Measurements from ENCODE around the gene MPI. TPM values are rescaled to one million over a fixed set of nuclear protein-coding genes. Genes with fewer than 3 reads are reported as not detected.

MPI gene
- total and polyA plus RNA-seq, 9 donors: 28.8 to 55.6 (median 44.7) TPM

- intact Hi-C loops (cut with DNase I): loop anchor here in 1 of 4 donors (10.0 kb wide), 1 partner anchor 59 kb away; the partner anchor contains the start of gene LMAN1L
Observed at GRCh38 chr15:74873756-74874424, 16.0 kb upstream of the MPI start.

GRCh38 chr15:74878273-74878672, 11.6 kb upstream of the MPI start:
- intact Hi-C loops (cut with DNase I): loop anchor here in 1 of 4 donors (10.0 kb wide), 1 partner anchor 63 kb away; the partner anchor contains the start of gene LMAN1L
- no peak for DNase-seq
- no peaks in the 10 kb centered on the region for H3K4me1 ChIP-seq (ENCODE audit: insufficient read depth)
- WGBS, 3 donors: 65 to 86% (median 70%) methylated on average over 4 of the region's 4 CpGs
- no peak overlapping the region for H3K27ac ChIP-seq
- TF ChIP-seq CTCF (IDR thresholded peaks at IDR 0.05) (no peak), EP300 (IDR thresholded peaks at IDR 0.05) (no peak), POLR2A (IDR thresholded peaks at IDR 0.05) (no peak)
- no peaks in the 10 kb centered on the region for H3K9me3 ChIP-seq
- H3K36me3 ChIP-seq: no peaks in the 10 kb centered on the region
- no peaks in the 10 kb centered on the region for H3K27me3 ChIP-seq
- no peak overlapping the region for H3K4me3 ChIP-seq

More at GRCh38 chr15:74873756-74874424, 16.0 kb upstream of the MPI start:
- H3K9me3 ChIP-seq: no peaks in the 10 kb centered on the region
- no peaks in the 10 kb centered on the region for H3K27me3 ChIP-seq
- H3K36me3 ChIP-seq: no peaks in the 10 kb centered on the region
- H3K4me1 ChIP-seq (ENCODE audit: insufficient read depth): peaks cover 3% of the 10 kb centered on the region
- H3K4me3 ChIP-seq: peak overlapping the region; percentile 89
- 19 to 26% (median 24%) methylated on average over 15 to 16 of the region's 16 CpGs for WGBS, 3 donors
- H3K27ac ChIP-seq: peak overlapping the region in 1 of 2 donors; percentile 87
- TF ChIP-seq POLR2A (IDR thresholded peaks at IDR 0.05): no peak
- no peak for TF ChIP-seq EP300 (IDR thresholded peaks at IDR 0.05)
- TF ChIP-seq CTCF (IDR thresholded peaks at IDR 0.05): no peak
- DNase-seq: peak in 2 of 5 donors; percentile 45 to 48

GRCh38 chr15:74882528-74882927, 7.3 kb upstream of the MPI start:
- Histone ChIP-seq H3K4me3 (no peak overlapping the region), H3K27ac (no peak overlapping the region), H3K4me1 (ENCODE audit: insufficient read depth) (no peaks in the 10 kb centered on the region), H3K36me3 (no peaks in the 10 kb centered on the region), H3K27me3 (no peaks in the 10 kb centered on the region), H3K9me3 (no peaks in the 10 kb centered on the region)
- intact Hi-C loops (cut with DNase I): no loop called here
- DNase-seq: no peak
- 90 to 91% (median 90%) methylated on average over 6 of the region's 6 CpGs for WGBS, 3 donors
- TF ChIP-seq POLR2A (IDR thresholded peaks at IDR 0.05) (no peak), EP300 (IDR thresholded peaks at IDR 0.05) (no peak), CTCF (IDR thresholded peaks at IDR 0.05) (no peak)

GRCh38 chr15:74884428-74885223, 5.2 kb upstream of the MPI start:
- no peak for TF ChIP-seq POLR2A (IDR thresholded peaks at IDR 0.05)
- TF ChIP-seq CTCF (IDR thresholded peaks at IDR 0.05): no peak
- H3K4me1 ChIP-seq (ENCODE audit: insufficient read depth): peaks cover 10% of the 10 kb centered on the region
- intact Hi-C loops (cut with DNase I): no loop called here
- H3K27ac ChIP-seq: no peak overlapping the region
- H3K4me3 ChIP-seq: no peak overlapping the region
- WGBS, 3 donors: 61 to 72% (median 66%) methylated on average over 4 of the region's 4 CpGs
- H3K9me3 ChIP-seq: no peaks in the 10 kb centered on the region
- no peaks in the 10 kb centered on the region for H3K27me3 ChIP-seq
- H3K36me3 ChIP-seq: no peaks in the 10 kb centered on the region
- DNase-seq: no peak
